OCI-LY1 (cell line): ENCODE data around the gene PTPRM.

Experiments used
- EZH2 ChIP-seq: fragments of 200-600 bp; sonication (generic), shearing (Covaris generic); IDR thresholded peaks from 2 replicates; pipeline ENCODE4 v1.8.0; 2017; ENCODE audit warnings: borderline replicate concordance, mixed run types, mild to moderate bottlenecking, antibody characterized with exemption, low read length, moderate library complexity, mixed read lengths
- TF ChIP-seq, protein P1 (sequence below): fragments of 200-600 bp; sonication (generic), shearing (Covaris generic); IDR thresholded peaks from 2 replicates; pipeline ENCODE4 v1.5.1; 2017; ENCODE audit warnings: mild to moderate bottlenecking, antibody characterized with exemption, low read length, moderate library complexity, mixed read lengths

GRCh38 chr18:8409151-8409550 is 842.0 kb downstream of the PTPRM start:
- TF ChIP-seq, protein P1, sequence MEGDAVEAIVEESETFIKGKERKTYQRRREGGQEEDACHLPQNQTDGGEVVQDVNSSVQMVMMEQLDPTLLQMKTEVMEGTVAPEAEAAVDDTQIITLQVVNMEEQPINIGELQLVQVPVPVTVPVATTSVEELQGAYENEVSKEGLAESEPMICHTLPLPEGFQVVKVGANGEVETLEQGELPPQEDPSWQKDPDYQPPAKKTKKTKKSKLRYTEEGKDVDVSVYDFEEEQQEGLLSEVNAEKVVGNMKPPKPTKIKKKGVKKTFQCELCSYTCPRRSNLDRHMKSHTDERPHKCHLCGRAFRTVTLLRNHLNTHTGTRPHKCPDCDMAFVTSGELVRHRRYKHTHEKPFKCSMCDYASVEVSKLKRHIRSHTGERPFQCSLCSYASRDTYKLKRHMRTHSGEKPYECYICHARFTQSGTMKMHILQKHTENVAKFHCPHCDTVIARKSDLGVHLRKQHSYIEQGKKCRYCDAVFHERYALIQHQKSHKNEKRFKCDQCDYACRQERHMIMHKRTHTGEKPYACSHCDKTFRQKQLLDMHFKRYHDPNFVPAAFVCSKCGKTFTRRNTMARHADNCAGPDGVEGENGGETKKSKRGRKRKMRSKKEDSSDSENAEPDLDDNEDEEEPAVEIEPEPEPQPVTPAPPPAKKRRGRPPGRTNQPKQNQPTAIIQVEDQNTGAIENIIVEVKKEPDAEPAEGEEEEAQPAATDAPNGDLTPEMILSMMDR = no peak
- TF ChIP-seq EZH2 = no peak
